Measurements from ENCODE around the gene TMEM100.

The TMEM100 gene

DNA sequence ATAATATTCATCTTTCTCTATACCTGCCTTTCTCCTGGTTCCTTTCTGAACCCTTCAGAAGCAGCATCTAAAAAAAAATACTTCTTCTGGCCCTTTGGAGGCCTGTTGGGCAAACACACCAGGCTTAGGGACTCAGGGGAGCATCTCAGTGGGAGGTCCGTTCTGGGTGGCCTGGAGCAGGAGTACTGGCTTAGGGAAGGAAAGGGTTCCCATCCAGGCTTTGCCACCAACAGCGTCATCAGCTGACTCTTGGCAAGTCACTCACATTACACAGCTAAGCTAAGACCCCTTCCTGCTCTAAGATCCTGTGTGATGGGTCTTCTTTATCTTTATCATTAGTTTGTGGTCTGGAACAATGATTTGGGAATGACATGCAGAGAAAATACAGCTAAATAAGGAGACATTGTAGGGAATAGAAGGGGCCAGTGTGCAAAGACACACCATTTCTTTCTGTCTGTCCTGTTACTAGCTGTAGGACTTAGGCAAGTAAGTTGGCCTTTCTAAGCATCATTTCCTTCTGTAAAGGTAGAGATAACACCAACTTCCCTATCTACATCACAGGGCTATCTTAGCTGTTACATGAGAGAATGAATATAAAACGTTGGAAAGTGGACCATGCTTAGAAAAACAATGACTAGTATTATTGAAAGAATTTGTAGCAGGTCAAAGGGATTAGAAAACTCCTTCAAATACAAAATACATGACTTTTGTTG lies 38.1 kb upstream of the TMEM100 start:
- no peak overlapping the region for H3K4me2 ChIP-seq (ENCODE audit: low read length)
- H3K4me3 ChIP-seq (ENCODE audit: low read length), result no peak overlapping the region
- no peaks in the 10 kb centered on the region for H3K27me3 ChIP-seq (ENCODE audit: control insufficient read depth, low read length)
- peaks cover 6% of the 10 kb centered on the region for H3K4me1 ChIP-seq (ENCODE audit: control insufficient read depth, low read length)
- no peaks in the 10 kb centered on the region for H3K9me2 ChIP-seq (replicated peaks; ENCODE audit: control insufficient read depth, low read length)
- H3K27ac ChIP-seq (ENCODE audit: low read depth, low read length), result no peak overlapping the region
- no peaks in the 10 kb centered on the region for H3K36me3 ChIP-seq (ENCODE audit: control insufficient read depth, low read length)
- no peaks in the 10 kb centered on the region for H3K9me3 ChIP-seq (ENCODE audit: control insufficient read depth, insufficient read depth, low read length)
- no peaks in the 10 kb centered on the region for H4K20me1 ChIP-seq (ENCODE audit: control insufficient read depth, insufficient read depth, low read depth, low read length)
- no peaks in the 10 kb centered on the region for H3K79me2 ChIP-seq (ENCODE audit: control insufficient read depth, low read length)
- H3F3A ChIP-seq (ENCODE audit: control insufficient read depth, insufficient read depth), result no peaks in the 10 kb centered on the region
- TF ChIP-seq, protein P1, sequence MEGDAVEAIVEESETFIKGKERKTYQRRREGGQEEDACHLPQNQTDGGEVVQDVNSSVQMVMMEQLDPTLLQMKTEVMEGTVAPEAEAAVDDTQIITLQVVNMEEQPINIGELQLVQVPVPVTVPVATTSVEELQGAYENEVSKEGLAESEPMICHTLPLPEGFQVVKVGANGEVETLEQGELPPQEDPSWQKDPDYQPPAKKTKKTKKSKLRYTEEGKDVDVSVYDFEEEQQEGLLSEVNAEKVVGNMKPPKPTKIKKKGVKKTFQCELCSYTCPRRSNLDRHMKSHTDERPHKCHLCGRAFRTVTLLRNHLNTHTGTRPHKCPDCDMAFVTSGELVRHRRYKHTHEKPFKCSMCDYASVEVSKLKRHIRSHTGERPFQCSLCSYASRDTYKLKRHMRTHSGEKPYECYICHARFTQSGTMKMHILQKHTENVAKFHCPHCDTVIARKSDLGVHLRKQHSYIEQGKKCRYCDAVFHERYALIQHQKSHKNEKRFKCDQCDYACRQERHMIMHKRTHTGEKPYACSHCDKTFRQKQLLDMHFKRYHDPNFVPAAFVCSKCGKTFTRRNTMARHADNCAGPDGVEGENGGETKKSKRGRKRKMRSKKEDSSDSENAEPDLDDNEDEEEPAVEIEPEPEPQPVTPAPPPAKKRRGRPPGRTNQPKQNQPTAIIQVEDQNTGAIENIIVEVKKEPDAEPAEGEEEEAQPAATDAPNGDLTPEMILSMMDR (IDR thresholded peaks at IDR 0.05; ENCODE audit: low read depth, low read length, poor library complexity, severe bottlenecking), result no peak
- TF ChIP-seq EZH2phosphoT487 (IDR thresholded peaks at IDR 0.05; ENCODE audit: borderline replicate concordance, low read length), result no peak

DNA sequence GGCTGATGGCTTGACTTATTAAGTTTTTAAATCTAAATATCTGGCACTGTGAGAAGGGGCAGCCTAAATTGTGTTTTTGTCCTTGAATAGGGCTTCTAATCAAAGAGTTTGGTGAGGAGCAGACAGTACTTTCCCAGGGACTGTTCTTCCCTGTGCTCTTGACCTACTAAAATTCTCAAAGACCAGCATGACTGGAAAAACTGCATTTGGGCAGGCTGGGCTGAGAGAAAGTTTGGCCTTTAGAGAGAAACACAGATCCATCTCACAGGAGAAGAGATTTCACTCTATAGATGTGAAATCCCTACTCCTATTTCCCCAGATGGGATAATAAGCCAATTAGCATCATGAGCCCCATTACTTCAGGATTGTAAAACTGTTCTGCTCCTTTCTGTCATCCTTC lies 35.5 kb upstream of the TMEM100 start:
- H3K4me2 ChIP-seq (ENCODE audit: low read length), result no peak overlapping the region
- H3K27ac ChIP-seq (ENCODE audit: low read depth, low read length), result no peak overlapping the region
- H3K4me1 ChIP-seq (ENCODE audit: control insufficient read depth, low read length), result no peaks in the 10 kb centered on the region
- no peaks in the 10 kb centered on the region for H3F3A ChIP-seq (ENCODE audit: control insufficient read depth, insufficient read depth)
- H3K4me3 ChIP-seq (ENCODE audit: low read length), result no peak overlapping the region
- TF ChIP-seq, protein P1 (IDR thresholded peaks at IDR 0.05; ENCODE audit: low read depth, low read length, poor library complexity, severe bottlenecking), result no peak
- no peak for TF ChIP-seq EZH2phosphoT487 (IDR thresholded peaks at IDR 0.05; ENCODE audit: borderline replicate concordance, low read length)
- no peaks in the 10 kb centered on the region for H3K36me3 ChIP-seq (ENCODE audit: control insufficient read depth, low read length)
- H3K27me3 ChIP-seq (ENCODE audit: control insufficient read depth, low read length), result no peaks in the 10 kb centered on the region
- H3K9me2 ChIP-seq (replicated peaks; ENCODE audit: control insufficient read depth, low read length), result no peaks in the 10 kb centered on the region
- H3K9me3 ChIP-seq (ENCODE audit: control insufficient read depth, insufficient read depth, low read length), result no peaks in the 10 kb centered on the region
- H4K20me1 ChIP-seq (ENCODE audit: control insufficient read depth, insufficient read depth, low read depth, low read length), result no peaks in the 10 kb centered on the region
- no peaks in the 10 kb centered on the region for H3K79me2 ChIP-seq (ENCODE audit: control insufficient read depth, low read length)

DNA sequence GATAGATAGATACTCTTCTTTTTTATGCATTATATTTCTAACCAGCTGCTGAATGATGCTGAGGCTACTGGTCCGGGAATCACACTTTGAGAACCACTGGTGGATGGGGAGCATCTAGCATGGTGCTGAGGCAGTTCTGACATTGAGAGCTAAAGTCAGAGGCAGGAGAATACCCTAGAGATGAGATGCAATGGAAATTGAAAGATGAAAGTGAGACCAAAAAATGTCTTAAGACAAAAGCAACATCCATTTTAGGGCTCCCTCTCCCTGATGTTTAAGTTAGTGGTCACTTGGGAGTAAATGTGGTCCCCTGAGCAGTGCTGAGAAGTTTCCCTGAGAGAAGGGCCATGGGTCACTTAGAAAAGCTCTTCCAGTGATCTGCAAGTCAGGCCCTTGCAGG lies 35.0 kb upstream of the TMEM100 start:
- Histone ChIP-seq H3K9me3 (ENCODE audit: control insufficient read depth, insufficient read depth, low read length) (no peaks in the 10 kb centered on the region), H3K4me2 (ENCODE audit: low read length) (no peak overlapping the region), H4K20me1 (ENCODE audit: control insufficient read depth, insufficient read depth, low read depth, low read length) (no peaks in the 10 kb centered on the region), H3K4me3 (ENCODE audit: low read length) (no peak overlapping the region), H3K27ac (ENCODE audit: low read depth, low read length) (no peak overlapping the region), H3K79me2 (ENCODE audit: control insufficient read depth, low read length) (no peaks in the 10 kb centered on the region), H3K27me3 (ENCODE audit: control insufficient read depth, low read length) (no peaks in the 10 kb centered on the region), H3K36me3 (ENCODE audit: control insufficient read depth, low read length) (no peaks in the 10 kb centered on the region), H3F3A (ENCODE audit: control insufficient read depth, insufficient read depth) (0 out of 2 replicates have a peak, but pooled peaks cover 2% of the 10 kb centered on the region), H3K9me2 (replicated peaks; ENCODE audit: control insufficient read depth, low read length) (no peaks in the 10 kb centered on the region), H3K4me1 (ENCODE audit: control insufficient read depth, low read length) (no peaks in the 10 kb centered on the region)
- TF ChIP-seq EZH2phosphoT487 (IDR thresholded peaks at IDR 0.05; ENCODE audit: borderline replicate concordance, low read length), result no peak
- TF ChIP-seq, protein P1 (IDR thresholded peaks at IDR 0.05; ENCODE audit: low read depth, low read length, poor library complexity, severe bottlenecking), result no peak
